CD4-positive, alpha-beta T cell treated with Interleukin-6 for 4 hours (primary cell): ENCODE data around the gene CYP4B1.
"Not testable (repeated sequence)": the region's sequence is repeated elsewhere in the genome, so short reads cannot be mapped to it uniquely, and the experiment has no call there.

ENCODE experiments used
- DNase-seq: peaks from one replicate; pipeline ENCODE4 v3.0.0-alpha.2; 2020; ENCODE audit warnings: mixed read lengths

Gene CYP4B1

GRCh38 chr1:46816930-46817329, 18.1 kb downstream of the CYP4B1 start:
- DNase-seq = no peak

- no peak for DNase-seq
These were observed 19.0 kb downstream of the CYP4B1 start for GRCh38 chr1:46817814-46818213.

- DNase-seq = no peak
These were observed 19.7 kb downstream of the CYP4B1 start for GRCh38 chr1:46818591-46818990.

- DNase-seq = no peak
These were observed 20.5 kb downstream of the CYP4B1 start for GRCh38 chr1:46819335-46819734.

GRCh38 chr1:46820076-46820475, 21.2 kb downstream of the CYP4B1 start:
- DNase-seq = no peak

- DNase-seq = no peak
These were observed 21.8 kb downstream of the CYP4B1 start for GRCh38 chr1:46820560-46821060.

GRCh38 chr1:46822248-46822826, 23.5 kb downstream of the CYP4B1 start:
- DNase-seq = no peak

- no peak for DNase-seq
These were observed 24.3 kb downstream of the CYP4B1 start for GRCh38 chr1:46823151-46823550.

- DNase-seq = not testable (repeated sequence)
These were observed 28.0 kb downstream of the CYP4B1 start for GRCh38 chr1:46826892-46827291.

GRCh38 chr1:46830665-46831322, 31.9 kb downstream of the CYP4B1 start:
- no peak for DNase-seq

- not testable (repeated sequence) for DNase-seq
These were observed 36.6 kb downstream of the CYP4B1 start for GRCh38 chr1:46835469-46835868.

- not testable (repeated sequence) for DNase-seq
These were observed 47.5 kb downstream of the CYP4B1 start for GRCh38 chr1:46846386-46846785.

- not testable (repeated sequence) for DNase-seq
These were observed 58.8 kb downstream of the CYP4B1 start for GRCh38 chr1:46857660-46858065.

- DNase-seq = no peak
These were observed 63.5 kb downstream of the CYP4B1 start for GRCh38 chr1:46862348-46862747.
